Measurements from ENCODE around the gene SELE.

DNA sequence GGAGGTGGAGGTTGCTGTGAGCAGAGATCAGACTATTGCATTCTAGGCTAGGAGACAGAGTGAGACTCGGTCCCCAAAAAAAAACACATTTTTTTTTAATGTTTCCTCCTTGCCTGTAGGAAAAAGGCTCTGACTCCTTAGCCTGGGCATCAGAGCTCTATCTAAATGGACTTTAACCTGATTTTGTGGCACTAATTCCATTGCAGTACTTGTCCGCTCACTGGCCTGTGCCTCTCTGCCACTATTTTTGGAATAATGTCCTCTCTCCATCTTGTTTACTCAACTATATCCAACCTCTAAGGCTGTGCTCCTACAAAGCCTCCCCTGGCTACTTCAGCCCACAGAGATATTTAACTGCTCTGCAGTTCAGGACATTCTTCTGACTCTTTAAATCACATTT is 34.3 kb upstream of the SELE start:
- no peak for TF ChIP-seq TAF1 (IDR thresholded peaks at IDR 0.05; ENCODE audit: borderline replicate concordance, insufficient read depth, low read length)
- no peak for TF ChIP-seq POLR2AphosphoS5 (IDR thresholded peaks at IDR 0.05; ENCODE audit: low read depth, low read length)
- TF ChIP-seq FOXP2 (optimal IDR thresholded peaks at IDR 0.05; ENCODE audit: borderline replicate concordance, extremely low read depth, extremely low read length, insufficient read depth), result no peak
- TF ChIP-seq, protein P1, sequence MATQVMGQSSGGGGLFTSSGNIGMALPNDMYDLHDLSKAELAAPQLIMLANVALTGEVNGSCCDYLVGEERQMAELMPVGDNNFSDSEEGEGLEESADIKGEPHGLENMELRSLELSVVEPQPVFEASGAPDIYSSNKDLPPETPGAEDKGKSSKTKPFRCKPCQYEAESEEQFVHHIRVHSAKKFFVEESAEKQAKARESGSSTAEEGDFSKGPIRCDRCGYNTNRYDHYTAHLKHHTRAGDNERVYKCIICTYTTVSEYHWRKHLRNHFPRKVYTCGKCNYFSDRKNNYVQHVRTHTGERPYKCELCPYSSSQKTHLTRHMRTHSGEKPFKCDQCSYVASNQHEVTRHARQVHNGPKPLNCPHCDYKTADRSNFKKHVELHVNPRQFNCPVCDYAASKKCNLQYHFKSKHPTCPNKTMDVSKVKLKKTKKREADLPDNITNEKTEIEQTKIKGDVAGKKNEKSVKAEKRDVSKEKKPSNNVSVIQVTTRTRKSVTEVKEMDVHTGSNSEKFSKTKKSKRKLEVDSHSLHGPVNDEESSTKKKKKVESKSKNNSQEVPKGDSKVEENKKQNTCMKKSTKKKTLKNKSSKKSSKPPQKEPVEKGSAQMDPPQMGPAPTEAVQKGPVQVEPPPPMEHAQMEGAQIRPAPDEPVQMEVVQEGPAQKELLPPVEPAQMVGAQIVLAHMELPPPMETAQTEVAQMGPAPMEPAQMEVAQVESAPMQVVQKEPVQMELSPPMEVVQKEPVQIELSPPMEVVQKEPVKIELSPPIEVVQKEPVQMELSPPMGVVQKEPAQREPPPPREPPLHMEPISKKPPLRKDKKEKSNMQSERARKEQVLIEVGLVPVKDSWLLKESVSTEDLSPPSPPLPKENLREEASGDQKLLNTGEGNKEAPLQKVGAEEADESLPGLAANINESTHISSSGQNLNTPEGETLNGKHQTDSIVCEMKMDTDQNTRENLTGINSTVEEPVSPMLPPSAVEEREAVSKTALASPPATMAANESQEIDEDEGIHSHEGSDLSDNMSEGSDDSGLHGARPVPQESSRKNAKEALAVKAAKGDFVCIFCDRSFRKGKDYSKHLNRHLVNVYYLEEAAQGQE (IDR thresholded peaks at IDR 0.05; ENCODE audit: insufficient read depth in 1 of 2, low read depth in 2 of 2, low read length in 2 of 2), result no peak

Data from PFSK-1 (cell line).